Tibial artery (tissue), 4 donors: ENCODE data around the gene SDK1.

ENCODE experiments used
- DNase-seq, 2 donors: peaks; one replicate each; pipeline ENCODE4 v3.0.0-alpha.2; 2019
- H3K27ac ChIP-seq, 2 donors: fragments of 200-600 bp; sonication (generic) in 1 of 2; 1 replicate in 1 of 2; 2 replicates in 1 of 2; pipeline ENCODE4 v1.5.1; 2018 to 2019; ENCODE audit warnings: mild to moderate bottlenecking in 1 of 2
- H3K27me3 ChIP-seq, 2 donors: fragments of 200-600 bp; sonication (generic) in 1 of 2; one replicate each; pipeline versions ENCODE4 v1.5.1 to v1.6.0; 2016 to 2019
- H3K36me3 ChIP-seq, 3 donors: fragments of 200-600 bp; sonication (generic) in 2 of 3; one replicate each; pipeline ENCODE4 v1.5.1; 2016 to 2019; ENCODE audit warnings: mild to moderate bottlenecking in 2 of 3
- H3K4me1 ChIP-seq, 4 donors: fragments of 200-600 bp; sonication (generic) in 2 of 4; 1 replicate in 3 of 4; 2 replicates in 1 of 4; pipeline ENCODE4 v1.5.1; 2016 to 2019
- H3K4me3 ChIP-seq, 2 donors: fragments of 200-600 bp; sonication (generic) in 1 of 2; 1 replicate in 1 of 2; 2 replicates in 1 of 2; pipeline ENCODE4 v1.5.1; 2018 to 2019; ENCODE audit warnings: mild to moderate bottlenecking in 2 of 2
- H3K9me3 ChIP-seq, 3 donors: fragments of 200-600 bp; sonication (generic) in 1 of 3; one replicate each; pipeline ENCODE4 v1.5.1; 2016 to 2019
- intact Hi-C: fragments of 100-400 bp; cut with DNase I; formaldehyde crosslinking; loops from one replicate; pipeline ENCODE4 v1.15.0; 2023; ENCODE audit warnings: low total_unique reads
- TF ChIP-seq, protein P1 (sequence below), 2 experiments: fragments of 200-600 bp in 1 of 2; fragments of 450-650 bp in 1 of 2; IDR thresholded peaks; one replicate each; pipeline ENCODE4 v1.5.1; 2017 to 2019; ENCODE audit warnings: antibody characterized with exemption in 2 of 2, mild to moderate bottlenecking in 1 of 2, moderate library complexity in 1 of 2

Gene SDK1

DNA sequence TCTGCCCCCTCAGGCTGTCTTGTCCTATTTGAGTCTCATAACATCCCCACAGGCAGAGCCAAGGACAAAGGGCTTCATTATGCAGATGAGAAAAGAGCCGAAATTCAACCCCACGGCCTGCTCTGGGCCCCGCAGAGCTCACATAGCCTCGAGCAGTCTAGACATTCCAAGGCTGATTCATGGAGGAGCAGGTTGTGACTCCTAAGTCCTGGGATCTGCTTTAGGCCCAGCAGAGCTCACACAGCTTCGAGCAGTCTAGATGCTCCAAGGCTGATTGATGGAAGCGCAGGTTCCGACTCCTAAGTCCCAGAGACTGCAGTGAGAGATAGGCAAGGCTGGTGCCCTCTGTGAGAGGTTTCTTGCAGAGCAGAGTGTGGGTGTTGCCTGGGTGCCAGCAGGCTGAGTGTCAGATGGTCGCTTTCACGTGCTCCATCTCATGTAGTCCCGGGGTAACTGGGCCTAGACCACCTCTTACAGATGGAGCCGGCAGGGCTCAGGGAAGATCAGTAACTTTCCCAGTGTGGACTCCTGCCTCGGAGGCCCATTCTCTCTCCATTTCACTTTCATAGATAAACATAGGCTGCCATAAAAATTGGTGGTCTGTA lies 944.9 kb downstream of the SDK1 start:
- TF ChIP-seq, protein P1, sequence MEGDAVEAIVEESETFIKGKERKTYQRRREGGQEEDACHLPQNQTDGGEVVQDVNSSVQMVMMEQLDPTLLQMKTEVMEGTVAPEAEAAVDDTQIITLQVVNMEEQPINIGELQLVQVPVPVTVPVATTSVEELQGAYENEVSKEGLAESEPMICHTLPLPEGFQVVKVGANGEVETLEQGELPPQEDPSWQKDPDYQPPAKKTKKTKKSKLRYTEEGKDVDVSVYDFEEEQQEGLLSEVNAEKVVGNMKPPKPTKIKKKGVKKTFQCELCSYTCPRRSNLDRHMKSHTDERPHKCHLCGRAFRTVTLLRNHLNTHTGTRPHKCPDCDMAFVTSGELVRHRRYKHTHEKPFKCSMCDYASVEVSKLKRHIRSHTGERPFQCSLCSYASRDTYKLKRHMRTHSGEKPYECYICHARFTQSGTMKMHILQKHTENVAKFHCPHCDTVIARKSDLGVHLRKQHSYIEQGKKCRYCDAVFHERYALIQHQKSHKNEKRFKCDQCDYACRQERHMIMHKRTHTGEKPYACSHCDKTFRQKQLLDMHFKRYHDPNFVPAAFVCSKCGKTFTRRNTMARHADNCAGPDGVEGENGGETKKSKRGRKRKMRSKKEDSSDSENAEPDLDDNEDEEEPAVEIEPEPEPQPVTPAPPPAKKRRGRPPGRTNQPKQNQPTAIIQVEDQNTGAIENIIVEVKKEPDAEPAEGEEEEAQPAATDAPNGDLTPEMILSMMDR (IDR thresholded peaks at IDR 0.05) = no peak
- Histone ChIP-seq H3K36me3 (peaks cover 42 to 69% (median 63%) of the 10 kb centered on the region in 3 donors), H3K9me3 (peaks cover 0 to 10% (median 8%) of the 10 kb centered on the region in 3 donors), H3K27ac (no peak overlapping the region), H3K4me3 (no peak overlapping the region), H3K27me3 (no peaks in the 10 kb centered on the region), H3K4me1 (no peaks in the 10 kb centered on the region)
- intact Hi-C loops = no loop called here
- peak in 1 of 2 donors; percentile 10 for DNase-seq

DNA sequence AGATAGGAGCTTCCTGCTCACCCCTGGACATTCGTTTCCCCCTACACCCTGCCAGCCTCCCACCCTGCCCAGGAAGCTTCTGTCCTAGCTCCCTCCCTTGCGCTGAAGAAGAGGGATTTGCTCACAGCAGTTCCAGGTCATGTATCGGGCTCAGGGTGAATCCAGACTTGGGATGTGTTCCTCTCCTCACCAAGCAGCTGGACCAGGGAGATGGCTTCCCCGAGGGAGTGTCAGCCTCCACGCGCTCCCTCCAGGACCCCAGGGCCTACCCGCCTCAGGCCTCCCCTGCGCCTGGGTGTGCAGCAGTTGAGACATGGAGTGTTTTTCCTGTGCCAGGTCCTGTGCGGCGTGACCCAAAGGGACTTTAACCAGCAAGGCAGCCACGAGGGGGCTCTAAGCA lies 945.5 kb downstream of the SDK1 start:
- intact Hi-C loops = no loop called here
- H3K4me1 ChIP-seq = no peaks in the 10 kb centered on the region
- TF ChIP-seq, protein P1 (IDR thresholded peaks at IDR 0.05) = no peak
- peak in 1 of 2 donors; percentile 9 for DNase-seq
- H3K36me3 ChIP-seq = peaks cover 41 to 69% (median 68%) of the 10 kb centered on the region in 3 donors
- H3K9me3 ChIP-seq = peaks cover 0 to 16% (median 14%) of the 10 kb centered on the region in 3 donors
- H3K27ac ChIP-seq = no peak overlapping the region
- H3K4me3 ChIP-seq = no peak overlapping the region
- H3K27me3 ChIP-seq = no peaks in the 10 kb centered on the region

DNA sequence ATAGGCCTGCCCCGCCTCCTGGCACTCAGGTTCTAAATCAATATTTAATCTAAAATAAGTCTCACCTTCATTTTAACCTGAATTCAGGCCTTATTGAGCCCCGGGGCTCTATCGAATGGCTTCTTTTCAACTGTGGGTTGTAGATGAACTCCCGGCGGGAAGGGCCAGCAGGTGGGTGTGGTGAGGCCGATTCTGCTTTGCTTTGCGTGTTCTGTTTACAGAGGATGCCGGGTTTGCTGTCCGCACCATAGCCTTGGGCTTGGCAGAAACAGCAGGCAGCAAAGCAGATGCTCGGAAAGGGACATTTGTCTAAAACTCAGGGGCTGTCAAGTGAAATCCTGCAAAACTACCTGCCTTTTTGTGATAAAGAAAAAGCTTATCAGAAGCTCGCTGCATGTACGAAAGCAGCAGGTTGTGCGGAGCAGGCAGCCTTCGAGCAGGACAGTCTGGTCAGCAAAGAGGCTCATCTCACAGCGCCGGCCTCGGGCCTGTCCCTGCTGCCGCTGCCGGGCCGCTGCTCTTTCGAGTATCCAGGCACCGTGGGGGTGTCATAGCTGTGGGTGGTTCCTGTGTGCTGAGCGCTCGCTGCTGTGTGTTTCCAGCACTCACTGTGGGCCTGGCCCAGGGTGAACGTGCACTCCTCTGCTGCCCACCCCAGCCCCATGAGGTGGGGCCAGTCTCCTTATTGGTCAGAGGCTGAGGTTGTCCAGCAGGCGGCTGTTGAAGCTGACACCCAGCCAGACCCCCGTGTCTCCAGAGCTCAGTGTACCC lies 946.2 kb downstream of the SDK1 start:
- Histone ChIP-seq H3K9me3 (peaks cover 0 to 19% (median 17%) of the 10 kb centered on the region in 3 donors), H3K27ac (no peak overlapping the region), H3K27me3 (no peaks in the 10 kb centered on the region), H3K4me3 (no peak overlapping the region), H3K4me1 (no peaks in the 10 kb centered on the region), H3K36me3 (peaks cover 34 to 64% (median 61%) of the 10 kb centered on the region in 3 donors)
- peak in 1 of 2 donors; percentile 5 for DNase-seq
- intact Hi-C loops = no loop called here
- TF ChIP-seq, protein P1 (IDR thresholded peaks at IDR 0.05) = no peak

DNA sequence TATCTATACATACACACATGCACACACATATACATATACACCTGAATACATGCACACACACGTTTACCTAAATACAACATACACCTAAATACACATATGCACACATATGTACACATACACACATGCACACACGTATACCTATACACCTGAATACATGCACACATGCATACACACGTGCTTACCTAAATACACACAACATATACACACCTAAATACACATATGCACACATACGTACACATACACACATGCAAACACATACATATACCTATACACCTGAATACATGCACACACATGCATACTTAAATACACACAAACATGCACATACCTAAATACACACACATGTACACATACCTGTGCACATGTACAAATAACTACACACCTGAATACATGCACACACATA lies 947.2 kb downstream of the SDK1 start:
- Histone ChIP-seq H3K4me3 (no peak overlapping the region), H3K36me3 (peaks cover 25 to 59% (median 51%) of the 10 kb centered on the region in 3 donors), H3K4me1 (no peaks in the 10 kb centered on the region), H3K27me3 (no peaks in the 10 kb centered on the region), H3K9me3 (peaks cover 0 to 19% (median 17%) of the 10 kb centered on the region in 3 donors), H3K27ac (no peak overlapping the region)
- TF ChIP-seq, protein P1 (IDR thresholded peaks at IDR 0.05) = no peak
- intact Hi-C loops = no loop called here
- no peak for DNase-seq

DNA sequence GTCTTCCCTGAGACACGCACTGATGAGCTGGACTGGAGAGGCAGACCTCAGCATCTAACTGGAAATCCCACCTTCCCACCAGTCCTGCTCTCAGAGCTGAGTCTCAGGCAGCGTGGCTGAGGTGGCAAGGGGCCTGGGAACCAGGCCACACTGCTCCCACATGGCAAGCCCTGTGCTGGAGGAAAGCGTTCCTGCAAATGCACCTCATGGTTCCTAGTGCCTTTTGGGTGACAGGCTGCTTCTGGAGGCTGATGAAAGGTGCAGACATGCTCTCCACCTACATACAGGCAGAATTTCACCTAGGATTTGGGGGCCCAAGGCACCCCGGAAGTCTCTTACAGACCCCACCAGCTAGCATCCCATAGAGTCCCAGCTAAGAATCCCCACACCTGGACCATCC lies 948.2 kb downstream of the SDK1 start:
- intact Hi-C loops = no loop called here
- Histone ChIP-seq H3K27me3 (no peaks in the 10 kb centered on the region), H3K4me1 (no peaks in the 10 kb centered on the region), H3K4me3 (no peak overlapping the region), H3K9me3 (peaks cover 0 to 19% (median 16%) of the 10 kb centered on the region in 3 donors), H3K36me3 (peaks cover 17 to 50% (median 42%) of the 10 kb centered on the region in 3 donors), H3K27ac (no peak overlapping the region)
- TF ChIP-seq, protein P1 (IDR thresholded peaks at IDR 0.05) = no peak
- DNase-seq = peak in 1 of 2 donors; percentile 6
